Uterus (tissue), 2 donors: ENCODE measurements around the gene SOX11.

Experiments used
- CTCF ChIP-seq, 4 experiments: fragments of 200-600 bp in 2 of 4; fragments of 450-650 bp in 2 of 4; sonication (generic) in 2 of 4; IDR thresholded peaks; one replicate each; pipeline ENCODE4 v1.5.1; 2016 to 2019; ENCODE audit warnings: antibody characterized with exemption in 4 of 4, mild to moderate bottlenecking in 2 of 4, moderate library complexity in 1 of 4
- POLR2A ChIP-seq, 2 donors: fragments of 450-650 bp; IDR thresholded peaks; one replicate each; pipeline ENCODE4 v1.6.1; 2016; ENCODE audit warnings: antibody characterized with exemption in 2 of 2, mild to moderate bottlenecking in 1 of 2, moderate library complexity in 1 of 2

DNA sequence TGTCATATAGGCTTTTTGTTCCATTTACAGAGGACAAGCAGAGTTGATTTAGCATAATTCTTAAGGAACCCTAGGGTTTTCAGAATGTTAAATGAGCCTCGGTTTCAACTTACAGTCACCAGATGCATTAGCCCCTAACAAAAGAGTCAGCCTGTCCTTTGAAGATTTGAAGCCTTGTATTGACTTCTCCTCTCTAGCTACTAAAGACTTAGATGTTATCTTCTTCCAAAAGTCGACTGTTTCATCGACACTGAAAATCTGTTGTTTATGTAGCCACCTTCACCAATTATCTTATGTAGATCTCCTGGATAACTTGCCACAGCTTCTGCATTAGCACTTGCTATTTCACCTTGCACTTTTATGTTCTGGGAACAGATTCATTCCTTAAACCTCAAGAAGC is 31.6 kb upstream of the SOX11 start:
- TF ChIP-seq CTCF (IDR thresholded peaks at IDR 0.05) (no peak), POLR2A (IDR thresholded peaks at IDR 0.05) (no peak)
